K562 (cell line): ENCODE results near the gene COX6B2. TPM values are rescaled to one million over a fixed set of nuclear protein-coding genes. Genes with fewer than 3 reads are reported as not detected.
A peak's percentile ranks its signal among the peaks of the same experiment; 100 is the strongest.

ENCODE experiments used
- AFF1 ChIP-seq, 2 experiments: fragments of 450-650 bp; IDR thresholded peaks; 2 replicates each; pipeline ENCODE4 v1.6.1; 2018; ENCODE audit warnings: mild to moderate bottlenecking in 2 of 2, low read depth in 1 of 2; ENCODE audit not compliant: partially characterized antibody in 2 of 2
- ELF4 ChIP-seq: fragments of 450-650 bp; formaldehyde crosslinking; IDR thresholded peaks from 2 replicates; pipeline ENCODE4 v1.4.0; 2022; ENCODE audit warnings: missing genetic modification characterization
- HINFP ChIP-seq: fragments of 450-650 bp; conservative IDR thresholded peaks from 2 replicates; pipeline ENCODE4 v1.6.1; 2016; ENCODE audit warnings: missing genetic modification characterization, low read depth, mild to moderate bottlenecking, control low read depth, missing compliant biosample characterization
- HOXB6 ChIP-seq: fragments of 250-450 bp; sonication (Bioruptor Pico); IDR thresholded peaks from 2 replicates; pipeline ENCODE4 v1.5.1; 2022; ENCODE audit warnings: mild to moderate bottlenecking, borderline replicate concordance
- MBD2 ChIP-seq: sonication (generic); IDR thresholded peaks from 2 replicates; pipeline ENCODE4 v1.6.1; 2016; ENCODE audit warnings: low read depth, borderline replicate concordance
- NRF1 ChIP-seq, 2 experiments: fragments of 450-650 bp; IDR thresholded peaks in 1 of 2; conservative IDR thresholded peaks in 1 of 2; 2 replicates each; pipeline ENCODE4 v1.6.1; 2014; ENCODE audit warnings: mild to moderate bottlenecking in 2 of 2
- PCBP1 ChIP-seq: fragments of 200-400 bp; formaldehyde crosslinking; IDR thresholded peaks from 2 replicates; pipeline ENCODE4 v1.6.1; 2018; ENCODE audit warnings: mild to moderate bottlenecking, low read depth, low read length; ENCODE audit not compliant: poor library complexity, severe bottlenecking
- PHTF2 ChIP-seq: fragments of 250-450 bp; sonication (Bioruptor Pico); IDR thresholded peaks from 2 replicates; pipeline ENCODE4 v1.5.0; 2021; ENCODE audit warnings: mild to moderate bottlenecking
- RUNX1 ChIP-seq: sonication (generic); IDR thresholded peaks from 2 replicates; pipeline ENCODE4 v1.6.1; 2016; ENCODE audit warnings: antibody characterized with exemption, low read depth
- STAT5A ChIP-seq: IDR thresholded peaks from 2 replicates; pipeline ENCODE4 v1.6.1; 2012; ENCODE audit warnings: low read length, inconsistent platforms, borderline replicate concordance
- TBP ChIP-seq: optimal IDR thresholded peaks from 2 replicates; pipeline ENCODE3; 2011; ENCODE audit warnings: low read depth, low read length, improper control_type of control experiment
- ZNF143 ChIP-seq: sonication (generic); formaldehyde crosslinking; IDR thresholded peaks from 2 replicates; pipeline ENCODE4 v1.9.0; 2022; ENCODE audit warnings: mild to moderate bottlenecking, missing genetic modification reagents
- ZNF408 ChIP-seq: fragments of 250-450 bp; sonication (Bioruptor Pico); IDR thresholded peaks from 2 replicates; pipeline ENCODE4 v1.4.0; 2020; ENCODE audit warnings: low read depth, mild to moderate bottlenecking, moderate library complexity
- ZNF561 ChIP-seq: fragments of 450-650 bp; formaldehyde crosslinking; conservative IDR thresholded peaks from 2 replicates; pipeline ENCODE4 v1.4.0; 2020; ENCODE audit warnings: mild to moderate bottlenecking, moderate library complexity
- ZNF592 ChIP-seq: fragments of 450-650 bp; IDR thresholded peaks from 2 replicates; pipeline ENCODE4 v1.6.1; 2017; ENCODE audit warnings: antibody characterized with exemption, mild to moderate bottlenecking
- polyA plus RNA-seq, 8 experiments: library from polyadenylated mRNA; depleted of rRNA in 4 of 8; stranded (reverse) in 5 of 8; unstranded in 3 of 8; fragments of >200 nt; fragmentation: Nextera tagmentation in 2 of 8; fragmentation: Illumina TruSeq in 1 of 8; extraction: Ambion mirVana in 2 of 8; extraction: Trizol in 1 of 8; gene quantifications; 2 replicates each; pipeline versions ENCODE4 v1.2.1 to v1.2.3, GENCODE V29; 2011 to 2014; ENCODE audit warnings: inconsistent platforms in 1 of 8, missing spikeins in 1 of 8
- total RNA-seq, 7 experiments: library from RNA; depleted of rRNA in 6 of 7; stranded (reverse); fragments of >200 nt in 6 of 7; fragmentation: Illumina TruSeq in 2 of 7; extraction: Trizol in 2 of 7; gene quantifications; 2 replicates each; pipeline versions ENCODE4 v1.2.1 to v1.2.3, GENCODE V29; 2011 to 2021; ENCODE audit warnings: low replicate concordance in 1 of 7

The COX6B2 gene
- total and polyA plus RNA-seq, 9 of the 15 experiments (the other 6 are each of a cell fraction or from before 2014, with no cell fraction given): 0.40 to 2.5 (median 0.83) TPM

DNA sequence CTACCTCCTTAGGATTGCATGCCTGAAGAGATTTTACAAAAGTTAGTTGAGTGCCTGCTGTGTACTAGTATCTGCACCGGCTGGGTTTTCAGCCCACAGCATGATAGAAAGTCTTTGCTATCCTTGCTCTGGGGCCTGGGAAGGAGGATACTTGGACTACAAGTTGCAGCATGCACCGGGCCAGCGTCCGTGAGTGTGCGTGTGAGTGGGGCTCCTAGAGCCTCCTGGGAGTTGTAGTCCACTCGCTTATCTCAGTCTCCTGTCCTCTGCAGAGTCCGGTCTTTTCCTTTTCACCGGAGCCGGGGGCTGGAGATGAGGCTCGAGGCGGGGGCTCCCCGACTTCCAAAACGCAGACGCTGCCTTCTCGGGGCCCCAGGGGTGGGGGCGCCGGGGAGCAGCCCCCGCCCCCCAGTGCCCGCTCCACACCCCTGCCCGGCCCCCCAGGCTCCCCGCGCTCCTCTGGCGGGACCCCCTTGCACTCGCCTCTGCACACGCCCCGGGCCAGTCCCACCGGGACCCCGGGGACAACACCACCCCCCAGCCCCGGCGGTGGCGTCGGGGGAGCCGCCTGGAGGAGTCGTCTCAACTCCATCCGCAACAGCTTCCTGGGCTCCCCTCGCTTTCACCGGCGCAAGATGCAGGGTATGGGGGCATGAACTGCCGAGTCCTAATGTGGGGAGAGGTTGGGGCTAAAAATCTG, 50.1 kb downstream of the COX6B2 start (continued):
- TF ChIP-seq ELF4 (CRISPR knock-in tag) (no peak), TBP (no peak), HOXB6 (CRISPR knock-in tag) (no peak), ZNF408 (CRISPR knock-in tag) (no peak), NRF1 (conservative IDR thresholded peaks at IDR 0.05 in 1 of 2, IDR thresholded peaks at IDR 0.05 in 1 of 2) (peak; percentile 50 to 59), RUNX1 (no peak), MBD2 (peak; percentile 78), ZNF143 (CRISPR knock-in tag) (peak; percentile 92), AFF1 (IDR thresholded peaks at IDR 0.05; ENCODE audit: low read depth in 1 of 2, partially characterized antibody in 2 of 2) (peak in 1 of 2 experiments; percentile 98), STAT5A (no peak), PHTF2 (no peak), ZNF561 (CRISPR knock-in tag) (no peak), ZNF592 (peak; percentile 78), PCBP1 (no peak), HINFP (tag) (peak; percentile 93)
